ENCODE results near the gene MBD2.

The MBD2 gene

DNA sequence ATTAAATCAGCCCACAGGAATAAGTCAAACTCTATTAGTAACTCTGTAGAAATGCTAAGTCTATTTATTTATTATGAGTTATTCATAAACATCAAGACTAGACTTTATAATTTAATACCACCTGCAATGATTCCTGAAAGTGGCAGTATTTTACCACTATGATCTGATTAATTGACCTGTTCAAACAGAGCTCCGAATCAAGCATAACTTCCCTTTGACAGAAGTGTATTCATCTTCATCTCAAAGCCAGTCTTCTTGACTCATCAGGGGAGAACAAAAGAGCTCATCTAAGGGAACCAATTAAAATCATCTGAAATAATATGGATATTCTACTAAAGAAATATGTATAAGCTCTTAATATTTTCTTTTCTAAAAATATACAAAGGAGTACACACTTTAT lies 122.3 kb downstream of the MBD2 start:
- H3K27ac ChIP-seq, result no peak overlapping the region
- no peak overlapping the region for H3K4me2 ChIP-seq
- no peak overlapping the region for H3K4me3 ChIP-seq
- no peaks in the 10 kb centered on the region for H3K27me3 ChIP-seq
- 0 out of 22 replicates have a peak, but pooled peaks cover 0 to 3% (median 0%) of the 10 kb centered on the region in 11 experiments for H3K36me3 ChIP-seq
- peaks cover 9 to 32% (median 17%) of the 10 kb centered on the region in 11 experiments; a peak in 20 of 22 replicates for H3K9me3 ChIP-seq (replicated peaks in 1 of 11)
- no peaks in the 10 kb centered on the region for H3K4me1 ChIP-seq
- no peak overlapping the region for H3K9ac ChIP-seq
- H4K20me1 ChIP-seq, result no peaks in the 10 kb centered on the region
- TF ChIP-seq Cebpa-rat (IDR thresholded peaks at IDR 0.05), result no peak

Data from BLaER1 treated with 17β-estradiol and CSF1 and Interleukin-3, amounts not matched to agents 10 nM and 100 nM (cell line).